HG03095 (cell line): ENCODE data around the gene LIN28B.
"Not testable (repeated sequence)": the region's sequence is repeated elsewhere in the genome, so short reads cannot be mapped to it uniquely, and the experiment has no call there.

Experiments used
- ATAC-seq: cut with Tn5 transposase; IDR thresholded peaks from one replicate; pipeline ENCODE4 v1.9.1; 2021; ENCODE audit warnings: moderate library complexity; ENCODE audit not compliant: unreplicated experiment

The LIN28B gene

GRCh38 chr6:104955927-104956730 is 778 bp upstream of the LIN28B start:
- ATAC-seq = no peak

GRCh38 chr6:104957301-104958177 is 632 bp downstream of the LIN28B start:
- ATAC-seq = no peak

- no peak for ATAC-seq
Measured at GRCh38 chr6:104958178-104959025, 1.5 kb downstream of the LIN28B start.

GRCh38 chr6:104959026-104959858 is 2.3 kb downstream of the LIN28B start:
- no peak for ATAC-seq

GRCh38 chr6:104969108-104969507 is 12.2 kb downstream of the LIN28B start:
- no peak for ATAC-seq

GRCh38 chr6:104969785-104970581 is 13.1 kb downstream of the LIN28B start:
- ATAC-seq = no peak

- no peak for ATAC-seq
Measured at GRCh38 chr6:104973404-104973803, 16.5 kb downstream of the LIN28B start.

GRCh38 chr6:104983296-104983695 is 26.4 kb downstream of the LIN28B start:
- no peak for ATAC-seq

GRCh38 chr6:104983776-104984175 is 26.9 kb downstream of the LIN28B start:
- ATAC-seq = no peak

- ATAC-seq = no peak
Measured at GRCh38 chr6:104984831-104985230, 27.9 kb downstream of the LIN28B start.

- not testable (repeated sequence) for ATAC-seq
Measured at GRCh38 chr6:104985875-104986274, 29.0 kb downstream of the LIN28B start.

GRCh38 chr6:104986625-104987024 is 29.7 kb downstream of the LIN28B start:
- ATAC-seq = no peak

- no peak for ATAC-seq
Measured at GRCh38 chr6:104987218-104987617, 30.3 kb downstream of the LIN28B start.

- no peak for ATAC-seq
Measured at GRCh38 chr6:104990085-104990484, 33.2 kb downstream of the LIN28B start.

GRCh38 chr6:104991062-104991461 is 34.2 kb downstream of the LIN28B start:
- not testable (repeated sequence) for ATAC-seq

GRCh38 chr6:104993576-104993975 is 36.7 kb downstream of the LIN28B start:
- ATAC-seq = not testable (repeated sequence)

GRCh38 chr6:104995989-104996617 is 39.2 kb downstream of the LIN28B start:
- no peak for ATAC-seq

- no peak for ATAC-seq
Measured at GRCh38 chr6:105001063-105001462, 44.2 kb downstream of the LIN28B start.

- no peak for ATAC-seq
Measured at GRCh38 chr6:105001906-105002305, 45.0 kb downstream of the LIN28B start.
